Pancreas (tissue), 10 donors: ENCODE results near the gene C2CD5. TPM values are rescaled to one million over a fixed set of nuclear protein-coding genes. Genes with fewer than 3 reads are reported as not detected.

Source experiments
- ATAC-seq, 4 donors: fragments of 200-7000 bp; cut with Tn5 transposase; one replicate each; pipeline versions ENCODE4 v1.8.0 to v1.9.1; 2020; ENCODE audit warnings: mild to moderate bottlenecking in 4 of 4, moderate library complexity in 4 of 4
- DNase-seq, 6 donors: peaks; one replicate each; pipeline ENCODE4 v3.0.0-alpha.2; 2020
- FAIRE-seq: peaks from 2 replicates; lab custom pipeline; 2012; peaks lifted over from hg19 to GRCh38; lab: Jason Lieb, UNC
- H3K27ac ChIP-seq, 4 donors: fragments of 200-600 bp; sonication (generic); 1 replicate in 3 of 4; 2 replicates in 1 of 4; pipeline versions ENCODE4 v1.5.0 to v1.8.0; 2020
- H3K27me3 ChIP-seq, 4 donors: fragments of 200-600 bp; one replicate each; pipeline ENCODE4 v1.8.0; 2021
- H3K36me3 ChIP-seq, 3 donors: fragments of 200-600 bp; sonication (generic) in 1 of 3; one replicate each; pipeline versions ENCODE4 v1.5.0 to v1.8.0; 2020 to 2021
- H3K4me1 ChIP-seq, 3 donors: fragments of 200-600 bp; one replicate each; pipeline ENCODE4 v1.8.0; 2021
- H3K4me3 ChIP-seq, 4 donors: fragments of 200-600 bp; sonication (generic) in 2 of 4; one replicate each; pipeline versions ENCODE4 v1.5.0 to v1.8.0; 2020 to 2021
- H3K9me3 ChIP-seq, 4 donors: fragments of 200-600 bp; one replicate each; pipeline ENCODE4 v1.8.0; 2021
- WGBS, 2 donors: extraction: QIAGEN DNeasy Blood & Tissue Kit; methylation state at CpG; one replicate each; pipeline ENCODE4 v1.1.7; 2013; 5-methylcytosine and 5-hydroxymethylcytosine counted together
- intact Hi-C, 3 donors: fragments of 100-400 bp; cut with DNase I; formaldehyde crosslinking; loops; one replicate each; pipeline versions ENCODE4 v1.11.1 to v1.14.2; 2022
- polyA plus RNA-seq, 2 donors: library from polyadenylated mRNA; stranded (reverse); fragments of 200-250 nt; gene quantifications; one replicate each; pipeline ENCODE4 v1.2.3, GENCODE V29; 2013
- total RNA-seq, 6 donors: library from RNA; stranded (reverse); fragmentation: NEBNext Ultra II Directional in 4 of 6; extraction: Animal tissue kit (Norgen Biotek cat#: 25700) in 4 of 6; gene quantifications; one replicate each; pipeline versions ENCODE4 v1.2.1 to v1.2.4, GENCODE V29; 2021 to 2023
- TF ChIP-seq, protein P1 (sequence below), 4 donors: fragments of 200-600 bp; sonication (generic) in 3 of 4; IDR thresholded peaks; one replicate each; pipeline versions ENCODE4 v1.5.0 to v1.8.0; 2021; ENCODE audit warnings: antibody characterized with exemption in 4 of 4
- donor health status: healthy with polysubstance abuse.
- donor health status: DM: no; HTN: no; CAD: no; lungs with moderate emphysema.
- donor health status: DM: no; HTN: no; CAD: no.
- donor health status: control.
- donor health status: control.
- donor health status: Bipolar disorder and iron deficiency.
- donor health status: DM: yes; HTN: yes; CAD: no.
- donor health status: DM: no; HTN: no; CAD: no.
- donor health status: DM: no; HTN: no; CAD: no.
- donor health status: DM: yes; HTN: yes; CAD: no.

Gene C2CD5
- total and polyA plus RNA-seq, 8 donors, result 9.6 to 26.3 (median 16.1) TPM

DNA sequence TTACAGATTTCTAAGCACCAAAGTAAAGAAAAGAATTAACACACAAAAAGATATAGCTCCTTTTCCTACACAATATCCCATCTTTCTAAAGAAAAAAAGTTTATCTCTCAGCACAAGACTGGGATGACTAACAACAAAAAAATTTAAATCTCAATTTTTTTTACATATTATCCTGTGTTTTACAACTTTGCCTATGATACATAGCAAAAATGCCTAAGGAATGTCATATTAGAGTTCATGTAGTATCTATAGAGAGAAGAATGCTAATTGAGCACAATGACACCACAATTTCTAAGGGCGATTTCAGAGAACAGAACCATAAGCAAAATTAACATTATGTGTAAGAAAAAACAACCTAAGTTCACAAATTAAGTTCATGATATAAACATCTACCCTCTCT is 16.3 kb downstream of the C2CD5 start:
- TF ChIP-seq, protein P1, sequence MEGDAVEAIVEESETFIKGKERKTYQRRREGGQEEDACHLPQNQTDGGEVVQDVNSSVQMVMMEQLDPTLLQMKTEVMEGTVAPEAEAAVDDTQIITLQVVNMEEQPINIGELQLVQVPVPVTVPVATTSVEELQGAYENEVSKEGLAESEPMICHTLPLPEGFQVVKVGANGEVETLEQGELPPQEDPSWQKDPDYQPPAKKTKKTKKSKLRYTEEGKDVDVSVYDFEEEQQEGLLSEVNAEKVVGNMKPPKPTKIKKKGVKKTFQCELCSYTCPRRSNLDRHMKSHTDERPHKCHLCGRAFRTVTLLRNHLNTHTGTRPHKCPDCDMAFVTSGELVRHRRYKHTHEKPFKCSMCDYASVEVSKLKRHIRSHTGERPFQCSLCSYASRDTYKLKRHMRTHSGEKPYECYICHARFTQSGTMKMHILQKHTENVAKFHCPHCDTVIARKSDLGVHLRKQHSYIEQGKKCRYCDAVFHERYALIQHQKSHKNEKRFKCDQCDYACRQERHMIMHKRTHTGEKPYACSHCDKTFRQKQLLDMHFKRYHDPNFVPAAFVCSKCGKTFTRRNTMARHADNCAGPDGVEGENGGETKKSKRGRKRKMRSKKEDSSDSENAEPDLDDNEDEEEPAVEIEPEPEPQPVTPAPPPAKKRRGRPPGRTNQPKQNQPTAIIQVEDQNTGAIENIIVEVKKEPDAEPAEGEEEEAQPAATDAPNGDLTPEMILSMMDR (IDR thresholded peaks at IDR 0.05), result no peak
- no peak overlapping the region for H3K4me3 ChIP-seq
- no peak overlapping the region for H3K27ac ChIP-seq
- 89 to 93% methylated on average over 1 of the region's 1 CpG for WGBS, 2 donors
- H3K4me1 ChIP-seq, result no peaks in the 10 kb centered on the region
- ATAC-seq (no peak), FAIRE-seq (no peak), DNase-seq (no peak)
- intact Hi-C loops, result no loop called here
- no peaks in the 10 kb centered on the region for H3K27me3 ChIP-seq
- peaks cover 0 to 12% (median 0%) of the 10 kb centered on the region in 3 donors for H3K36me3 ChIP-seq
- H3K9me3 ChIP-seq, result no peaks in the 10 kb centered on the region

DNA sequence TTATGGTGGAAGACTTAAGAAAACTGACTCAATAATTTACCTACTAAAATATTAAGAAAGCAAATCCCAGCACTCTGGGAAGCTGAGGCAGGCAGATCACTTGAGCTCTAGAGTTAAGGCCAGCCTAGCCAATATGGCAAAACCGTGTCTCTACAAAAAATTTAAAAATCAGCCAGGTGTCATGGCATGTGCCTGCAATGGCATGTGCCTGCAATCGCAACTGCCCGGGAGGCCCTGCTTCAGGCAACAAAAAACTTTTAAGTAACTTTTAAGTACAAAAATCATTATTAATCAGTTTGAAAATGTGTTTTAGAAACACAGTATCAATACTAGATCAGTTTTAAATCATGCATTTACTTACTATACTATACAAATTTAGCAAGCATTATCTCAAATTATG is 17.5 kb downstream of the C2CD5 start:
- TF ChIP-seq, protein P1 (IDR thresholded peaks at IDR 0.05), result no peak
- H3K4me1 ChIP-seq, result no peaks in the 10 kb centered on the region
- H3K9me3 ChIP-seq, result no peaks in the 10 kb centered on the region
- H3K27me3 ChIP-seq, result no peaks in the 10 kb centered on the region
- peaks cover 0 to 6% (median 0%) of the 10 kb centered on the region in 3 donors for H3K36me3 ChIP-seq
- ATAC-seq (no peak), DNase-seq (no peak), FAIRE-seq (no peak)
- WGBS, 2 donors, result 90 to 92% methylated on average over 3 of the region's 3 CpGs
- H3K27ac ChIP-seq, result no peak overlapping the region
- intact Hi-C loops, result no loop called here
- H3K4me3 ChIP-seq, result no peak overlapping the region

DNA sequence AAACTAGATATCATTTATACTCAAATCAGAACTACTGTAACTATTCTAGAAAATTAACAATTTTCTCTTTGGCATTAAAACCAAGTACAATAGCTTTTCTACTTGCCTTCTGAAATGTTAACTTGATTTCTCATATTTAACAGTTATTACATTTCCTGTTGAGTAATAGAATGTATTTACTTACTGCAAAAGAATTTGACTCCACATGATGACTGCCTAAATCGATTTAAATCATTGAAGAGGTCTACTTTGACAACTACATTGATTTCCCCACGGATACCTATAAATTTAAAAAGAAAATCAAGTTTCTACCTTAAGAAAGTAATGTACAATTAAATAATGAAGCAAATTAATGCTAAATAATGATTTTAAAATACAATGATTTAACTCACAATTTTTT is 18.9 kb downstream of the C2CD5 start:
- TF ChIP-seq, protein P1 (IDR thresholded peaks at IDR 0.05), result no peak

DNA sequence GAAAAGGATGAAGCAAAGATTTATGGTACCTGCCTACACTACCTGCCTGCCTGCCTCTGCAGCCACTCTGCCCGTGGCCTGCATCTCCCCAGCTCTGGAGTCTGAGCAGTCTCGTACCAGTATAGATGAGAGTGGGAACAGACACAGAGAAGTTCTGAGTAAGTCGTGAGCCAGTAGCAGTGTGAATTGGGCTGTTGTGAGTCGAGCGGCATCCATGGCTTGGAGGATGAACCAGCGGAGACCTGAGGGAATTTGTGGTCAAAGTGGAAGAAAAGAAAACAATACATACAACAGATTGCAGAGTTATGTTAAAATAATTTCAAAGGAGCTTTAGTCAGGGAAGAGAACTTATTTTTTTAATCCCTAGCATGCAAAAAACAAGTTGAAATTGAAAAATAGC is 25.3 kb downstream of the C2CD5 start:
- FAIRE-seq, result no peak

More for the DNA sequence above, 18.9 kb downstream of the C2CD5 start:
- Histone ChIP-seq H3K27me3 (no peaks in the 10 kb centered on the region), H3K27ac (no peak overlapping the region), H3K9me3 (no peaks in the 10 kb centered on the region), H3K36me3 (peaks cover 0 to 6% (median 0%) of the 10 kb centered on the region in 3 donors), H3K4me3 (no peak overlapping the region), H3K4me1 (no peaks in the 10 kb centered on the region)
- ATAC-seq, result no peak
- intact Hi-C loops, result no loop called here
- WGBS, 2 donors, result 67 to 69% methylated on average over 2 of the region's 2 CpGs
- peak; percentile 29 for FAIRE-seq
- DNase-seq, result no peak

More for the DNA sequence above, 25.3 kb downstream of the C2CD5 start:
- intact Hi-C loops, result no loop called here
- H3K4me1 ChIP-seq, result peaks cover 0 to 13% (median 8%) of the 10 kb centered on the region in 3 donors
- no peaks in the 10 kb centered on the region for H3K36me3 ChIP-seq
- TF ChIP-seq, protein P1 (IDR thresholded peaks at IDR 0.05), result no peak
- no peak overlapping the region for H3K27ac ChIP-seq
- H3K4me3 ChIP-seq, result no peak overlapping the region
- H3K27me3 ChIP-seq, result no peaks in the 10 kb centered on the region
- DNase-seq, result no peak
- 93 to 94% methylated on average over 6 of the region's 6 CpGs for WGBS, 2 donors
- no peaks in the 10 kb centered on the region for H3K9me3 ChIP-seq
- no peak for ATAC-seq
